Measurements from ENCODE around the gene TSHR. TPM values are rescaled to one million over a fixed set of nuclear protein-coding genes. Genes with fewer than 3 reads are reported as not detected.
"Not testable (repeated sequence)": the region's sequence is repeated elsewhere in the genome, so short reads cannot be mapped to it uniquely, and the experiment has no call there.

The TSHR gene
- total RNA-seq, 1 donor from 2014 or later = not detected

DNA sequence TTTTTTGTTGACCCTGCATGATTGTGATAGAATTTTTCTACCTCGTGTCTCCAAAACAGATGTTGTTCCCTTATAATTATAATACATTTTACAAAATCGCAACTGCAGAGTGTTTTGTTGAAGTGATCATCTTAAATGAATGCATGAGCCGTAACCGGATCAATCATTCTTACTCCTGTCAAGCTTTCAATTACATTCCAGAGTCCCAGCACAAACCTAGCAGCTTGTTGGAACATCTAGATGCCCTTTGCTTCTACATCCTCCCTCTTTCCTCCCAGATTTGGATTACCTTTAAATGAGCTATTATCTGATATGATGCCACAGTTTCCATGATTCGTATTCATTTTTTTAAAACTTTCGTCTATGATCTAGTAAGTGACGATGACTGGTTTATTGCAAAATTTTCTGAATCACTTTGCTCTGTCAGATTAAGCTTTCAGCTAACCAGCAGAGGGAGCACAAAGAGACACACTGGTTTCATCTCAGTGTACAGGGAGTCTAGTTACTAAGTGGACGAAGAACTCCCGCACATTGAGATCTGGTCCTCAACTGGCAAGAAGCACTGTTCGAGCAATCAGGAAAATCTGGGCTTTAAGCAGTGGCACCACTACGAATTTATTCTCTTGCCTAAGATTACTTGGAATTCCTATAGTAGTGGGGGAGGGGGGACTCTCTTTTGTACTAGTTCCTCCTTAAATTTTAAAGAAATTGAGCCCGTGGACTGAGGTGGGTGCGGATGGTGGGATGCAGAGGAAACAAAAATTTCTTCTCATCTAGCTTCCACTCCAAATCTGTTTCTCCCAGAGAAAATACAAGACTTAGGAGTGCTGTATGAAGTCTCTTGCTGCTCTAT is 40.9 kb downstream of the TSHR start:
- peak; percentile 54 for DNase-seq (ENCODE audit: low spot score)

DNA sequence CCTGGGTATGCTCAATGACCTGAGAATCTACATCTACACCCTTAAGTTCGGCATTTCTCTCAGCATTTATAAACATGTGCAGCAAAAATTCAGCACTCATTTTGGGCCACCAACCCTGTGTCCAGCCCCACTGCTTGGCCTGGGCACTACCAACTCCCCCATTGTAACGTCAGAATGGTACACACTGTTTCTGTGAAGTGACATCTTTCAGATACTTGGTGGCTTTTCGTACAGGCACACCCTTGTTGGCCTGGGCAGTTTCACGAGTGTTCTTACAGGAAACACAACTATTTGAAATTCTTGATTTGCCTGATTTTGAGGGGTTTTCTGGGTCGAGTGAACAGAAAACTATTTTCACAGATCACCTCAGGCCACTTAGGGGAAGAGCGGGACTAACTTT is 46.0 kb downstream of the TSHR start:
- no peak for DNase-seq (ENCODE audit: low spot score)

DNA sequence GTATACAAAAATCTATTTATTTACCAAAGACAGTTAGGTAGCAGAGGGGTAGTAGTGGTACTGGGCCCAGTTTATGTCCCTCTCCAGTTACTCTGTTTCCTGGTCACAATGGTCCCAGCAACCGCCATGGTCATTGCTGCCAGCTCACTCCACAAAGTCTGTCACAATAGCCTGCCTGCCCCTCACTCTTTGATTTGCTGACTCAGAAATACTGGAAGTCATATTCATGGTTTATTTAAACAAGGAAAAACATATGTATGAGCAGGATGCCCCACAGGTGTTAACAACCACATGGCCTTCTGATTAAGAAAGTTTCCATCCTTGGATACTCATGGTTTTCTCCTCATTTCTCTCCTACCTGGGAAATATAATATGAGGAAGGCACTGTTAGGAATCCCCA is 49.2 kb downstream of the TSHR start:
- DNase-seq (ENCODE audit: low spot score) = no peak

DNA sequence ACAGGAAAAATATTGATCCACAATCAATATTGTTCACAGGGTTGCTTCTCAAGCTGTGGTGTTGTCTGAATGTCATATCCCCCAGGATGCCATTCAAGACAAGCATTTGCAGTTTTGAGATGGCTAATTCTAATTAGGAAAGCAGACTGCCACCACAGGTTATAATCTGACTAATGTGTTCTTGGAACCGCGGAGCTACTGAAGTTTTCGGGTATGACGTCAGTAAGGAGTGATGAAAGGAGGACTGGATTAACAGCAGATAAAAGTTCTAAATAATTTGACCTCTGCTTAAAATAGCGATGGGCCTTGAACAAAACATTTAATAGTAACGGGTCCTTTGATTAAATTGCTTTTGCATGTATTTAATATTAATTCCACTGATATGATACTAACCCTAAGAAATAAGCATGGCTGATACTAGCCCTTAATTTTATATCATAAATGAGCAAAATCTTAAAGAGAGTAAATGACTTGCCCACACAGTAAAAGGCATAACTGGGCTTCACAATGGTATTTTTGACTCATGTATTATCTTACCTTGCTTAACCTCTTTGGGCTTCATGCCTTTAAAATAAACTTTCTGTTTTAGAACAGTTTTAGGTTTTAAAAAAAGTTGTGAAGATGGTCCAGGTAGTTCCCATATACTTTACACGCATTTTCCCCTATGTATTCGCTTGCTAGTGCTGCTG is 50.3 kb downstream of the TSHR start:
- no peak for DNase-seq (ENCODE audit: low spot score)

DNA sequence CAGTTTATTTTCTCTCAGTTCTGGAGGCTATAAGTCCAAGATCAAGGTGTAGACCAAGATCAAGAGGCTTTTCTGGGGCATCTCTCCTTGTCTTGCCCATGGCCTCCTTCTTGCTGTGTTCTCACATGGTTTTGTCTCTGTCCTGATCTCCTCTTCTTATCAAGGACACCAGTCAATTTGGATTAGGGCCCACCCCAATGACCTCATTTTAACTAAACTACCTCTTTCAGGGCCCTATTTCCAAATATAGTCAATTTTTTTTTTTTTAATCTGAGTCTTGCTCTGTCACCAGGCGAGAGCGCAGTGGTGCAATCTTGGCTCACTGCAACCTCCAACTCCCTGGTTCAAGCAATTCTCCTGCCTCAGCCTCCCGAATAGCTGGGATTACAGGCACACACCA is 50.8 kb downstream of the TSHR start:
- DNase-seq (ENCODE audit: low spot score) = no peak

DNA sequence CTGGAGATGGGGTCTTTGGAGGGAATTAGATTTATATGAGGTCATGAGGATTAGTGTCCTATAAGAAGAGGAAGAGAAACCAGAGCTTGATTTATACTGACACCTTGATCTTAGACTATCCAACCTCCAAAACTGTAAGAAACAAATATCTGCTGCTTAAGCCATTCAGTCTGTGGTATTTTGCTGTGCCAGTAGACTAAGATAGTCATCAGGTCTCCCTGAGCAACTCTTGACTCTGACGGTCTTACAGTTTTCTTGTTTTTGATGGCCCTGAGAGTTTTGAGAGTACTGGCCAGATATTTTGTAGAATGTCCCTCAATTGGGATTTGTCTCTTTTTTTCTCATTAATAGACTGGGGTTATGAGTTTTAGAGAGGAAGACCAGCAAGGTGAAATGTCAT is 51.7 kb downstream of the TSHR start:
- no peak for DNase-seq (ENCODE audit: low spot score)

DNA sequence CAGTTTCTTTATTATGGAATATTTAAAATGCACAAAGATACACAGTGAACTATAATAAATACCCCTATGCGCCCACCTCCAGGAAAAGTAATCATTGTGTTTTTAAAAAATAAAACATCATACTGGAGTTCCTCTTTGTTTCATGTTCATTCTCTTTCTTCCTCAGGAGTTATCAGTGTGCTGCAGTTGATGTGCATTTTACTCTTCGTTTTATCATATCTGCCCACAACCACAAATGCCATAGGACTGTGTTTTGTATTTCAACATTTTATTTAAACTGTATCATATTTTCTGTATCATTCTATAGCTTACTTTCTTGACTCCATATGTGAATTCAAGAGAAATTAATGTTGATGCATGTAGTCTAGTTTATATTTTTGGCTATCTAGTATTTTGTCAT is 53.9 kb downstream of the TSHR start:
- no peak for DNase-seq (ENCODE audit: low spot score)

DNA sequence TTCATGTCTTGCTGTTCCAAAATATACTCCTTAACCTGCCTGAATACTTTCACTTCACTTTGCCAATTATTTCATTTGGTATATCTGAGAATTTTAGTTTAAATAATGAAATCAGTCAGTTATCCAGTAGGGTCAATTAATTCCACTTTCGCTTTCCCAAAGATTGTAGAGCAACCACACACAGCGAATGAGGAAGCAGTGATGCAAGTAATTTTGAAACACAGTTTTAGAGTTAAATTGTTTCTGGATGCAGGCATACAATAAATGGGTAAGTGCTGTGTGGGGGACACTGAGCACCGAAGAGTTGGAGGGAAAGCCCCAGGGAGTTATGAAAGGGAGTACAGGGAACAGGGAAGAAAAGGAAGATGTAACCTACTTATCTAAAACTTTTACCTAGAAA is 62.8 kb downstream of the TSHR start:
- no peak for DNase-seq (ENCODE audit: low spot score)

DNA sequence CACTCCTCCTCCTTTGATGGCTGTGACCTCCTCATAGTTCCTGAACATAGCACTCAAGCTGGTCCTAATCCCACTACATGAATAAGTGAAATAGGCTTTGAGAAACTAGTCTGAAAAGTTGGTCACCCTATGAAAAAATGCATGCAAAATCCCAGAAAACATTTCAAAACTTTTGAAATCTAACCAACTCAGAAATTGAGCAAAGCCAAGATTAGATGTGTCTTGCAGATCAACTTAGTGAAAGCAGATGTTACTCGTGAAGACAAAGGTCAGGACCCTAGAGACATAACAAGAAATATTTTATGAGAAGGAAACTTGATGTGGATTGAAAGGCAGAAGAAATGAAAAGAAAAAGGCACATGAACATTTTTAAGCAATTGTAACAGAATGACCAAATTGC is 63.3 kb downstream of the TSHR start:
- DNase-seq (ENCODE audit: low spot score) = no peak

DNA sequence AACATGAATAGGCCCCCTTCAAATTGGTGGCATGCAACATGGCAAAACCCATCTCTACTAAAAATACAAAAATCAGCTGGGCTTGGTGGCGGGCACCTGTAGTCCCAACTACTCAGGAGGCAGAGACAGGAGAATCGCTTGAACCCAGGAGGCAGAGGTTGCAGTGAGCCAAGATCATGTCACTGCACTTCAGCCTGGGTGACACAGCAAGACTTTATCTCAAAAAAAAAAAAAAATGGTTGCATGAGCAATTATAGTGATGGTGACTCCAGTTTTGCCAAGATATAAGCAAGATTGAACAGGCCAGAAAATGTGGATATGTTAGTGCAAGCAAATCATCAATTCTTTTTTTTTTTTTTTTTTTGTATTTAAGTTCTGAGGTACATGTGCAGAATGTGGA is 63.7 kb downstream of the TSHR start:
- DNase-seq (ENCODE audit: low spot score) = not testable (repeated sequence)

DNA sequence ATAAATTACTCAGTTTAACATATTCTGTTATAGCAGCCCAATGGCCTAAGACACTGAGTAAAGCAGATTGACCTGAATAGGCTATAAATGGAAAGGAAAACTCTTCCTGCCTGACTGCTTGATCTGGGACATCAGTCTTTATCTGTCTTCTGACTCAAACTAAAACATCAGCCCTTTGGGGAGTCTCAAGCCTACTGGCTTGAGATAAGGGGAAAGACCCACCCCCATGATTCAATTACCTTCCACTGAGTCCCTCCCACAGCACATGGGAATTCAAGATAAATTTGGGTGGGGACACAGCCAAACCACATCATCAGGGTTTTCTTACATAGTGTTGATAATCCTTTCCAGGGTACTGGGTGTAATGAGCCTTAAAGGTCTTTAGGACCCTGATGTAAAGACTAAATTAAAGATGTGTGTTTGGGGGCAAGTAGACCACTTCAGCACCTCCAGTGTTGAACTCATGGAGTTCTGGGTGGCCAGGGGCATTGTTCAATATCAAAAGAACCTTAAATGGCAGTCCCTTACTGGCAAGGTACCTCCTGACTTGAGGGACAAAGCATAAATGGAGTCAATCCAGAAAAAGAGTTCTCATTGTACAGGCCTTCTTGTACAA is 67.8 kb downstream of the TSHR start:
- DNase-seq (ENCODE audit: low spot score) = no peak

DNA sequence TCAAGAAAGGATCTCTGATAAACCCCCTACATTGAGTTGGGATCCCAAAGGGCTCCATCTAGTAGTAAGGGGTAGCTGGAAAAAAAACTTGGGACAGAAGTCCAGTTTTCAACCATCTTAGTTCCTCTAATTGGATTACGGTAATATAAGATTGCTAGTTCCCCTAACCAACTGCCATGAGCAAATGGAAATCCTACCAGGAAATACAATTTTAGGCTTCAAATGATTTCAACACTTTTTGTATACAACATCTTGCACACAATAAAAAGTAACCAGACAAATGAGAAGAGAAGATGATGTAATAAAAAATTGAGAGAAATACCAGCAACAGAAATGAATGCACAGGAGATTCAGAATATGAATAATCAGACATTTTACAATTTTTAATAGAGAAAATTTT is 73.0 kb downstream of the TSHR start:
- no peak for DNase-seq (ENCODE audit: low spot score)

DNA sequence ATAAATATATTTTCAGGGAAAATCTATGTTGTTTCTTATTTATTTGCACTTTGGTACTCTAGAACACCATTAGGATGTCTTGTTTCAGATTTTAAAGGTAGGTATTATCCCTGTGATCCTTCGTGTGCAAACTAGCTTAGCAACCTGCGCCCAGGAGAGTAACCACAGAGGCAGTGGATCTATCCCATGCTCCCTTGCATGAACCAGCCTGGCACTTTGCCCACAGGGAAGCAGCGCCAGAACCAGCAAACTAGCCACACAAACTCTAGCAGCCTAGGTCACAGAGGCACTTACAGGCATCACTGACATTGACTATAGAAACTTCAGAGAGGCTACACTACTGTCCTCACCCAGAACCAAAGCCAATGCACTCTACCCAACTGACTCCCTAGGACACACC is 76.1 kb downstream of the TSHR start:
- no peak for DNase-seq (ENCODE audit: low spot score)

DNA sequence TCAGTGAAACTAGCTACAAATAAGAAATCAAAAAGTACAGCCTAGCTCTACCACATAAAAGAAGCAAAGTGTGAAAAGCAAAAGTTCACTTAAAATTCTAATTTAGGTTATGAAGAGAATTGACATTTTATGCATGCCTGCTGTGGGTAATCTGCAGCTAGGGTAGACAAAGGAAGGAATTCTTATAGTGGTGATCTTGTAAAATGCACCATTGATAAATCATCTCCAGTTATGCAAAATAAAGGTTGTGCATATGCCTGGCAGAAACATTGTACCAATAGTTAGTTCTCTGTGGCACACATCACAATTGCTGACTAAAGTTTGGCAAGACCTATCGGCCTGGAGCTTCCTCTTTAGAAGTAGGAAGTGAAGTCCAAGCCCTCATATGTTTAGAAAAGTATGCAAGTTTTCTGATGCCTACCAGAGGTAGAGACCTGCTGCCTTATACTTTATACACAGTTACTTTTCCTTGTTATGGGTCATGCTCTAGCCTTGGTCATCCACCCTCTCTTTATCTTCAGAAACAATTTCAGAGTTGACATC is 78.3 kb downstream of the TSHR start:
- no peak for DNase-seq (ENCODE audit: low spot score)

DNA sequence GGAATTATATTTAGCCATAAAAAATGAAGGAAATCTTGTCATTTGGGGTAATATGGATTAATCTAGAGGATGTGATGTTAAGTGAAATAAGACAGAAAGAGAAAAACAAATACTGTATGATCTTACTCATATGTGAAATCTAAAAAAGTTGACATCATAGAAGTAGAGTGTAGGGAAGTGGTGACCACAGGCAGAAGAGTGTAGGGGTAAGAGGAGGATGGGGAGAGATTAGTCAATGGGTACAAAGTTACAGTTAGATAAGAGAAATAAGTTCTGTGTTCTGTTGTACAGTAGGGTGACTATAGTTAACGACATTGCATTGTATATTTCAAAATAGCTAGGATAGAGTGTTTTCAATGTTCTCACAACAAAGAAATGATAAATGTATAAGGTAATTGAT is 87.0 kb downstream of the TSHR start:
- no peak for DNase-seq (ENCODE audit: low spot score)

DNA sequence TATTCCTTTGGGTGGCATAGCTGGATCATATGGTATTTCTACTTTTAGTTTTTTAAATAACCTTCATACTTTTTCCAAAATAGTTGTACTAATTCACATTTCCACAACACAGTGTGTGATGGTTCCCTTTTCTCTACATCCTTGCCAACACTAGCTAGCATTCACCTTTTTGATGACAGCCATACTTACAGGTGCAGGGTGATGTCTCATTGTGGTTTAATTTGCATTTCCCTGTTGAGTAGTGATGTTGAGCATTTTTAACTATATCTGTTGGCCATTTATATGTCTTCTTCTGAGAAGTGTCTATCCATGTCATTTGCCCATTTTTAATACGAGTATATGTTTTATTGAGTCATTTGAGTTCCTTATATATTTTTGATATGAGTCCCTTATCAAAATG is 96.1 kb downstream of the TSHR start:
- no peak for DNase-seq (ENCODE audit: low spot score)

DNA sequence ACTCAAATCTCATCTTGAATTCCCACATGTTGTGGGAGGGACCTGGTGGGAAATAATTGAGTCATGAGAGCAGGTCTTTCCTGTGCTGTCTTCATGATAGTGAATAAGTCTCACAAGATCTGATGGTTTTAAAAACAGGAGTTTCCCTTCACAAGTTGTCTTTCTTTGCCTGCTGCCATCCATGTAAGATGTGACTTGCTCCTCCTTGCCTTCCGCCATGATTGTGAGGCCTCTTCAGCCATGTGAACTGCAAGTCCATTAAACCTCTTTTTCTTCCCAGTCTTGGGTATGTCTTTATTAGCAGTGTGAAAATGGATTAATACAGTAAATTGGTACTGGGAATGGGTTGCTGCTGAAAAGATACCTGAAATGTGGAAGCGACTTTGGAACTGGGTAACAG is 98.6 kb downstream of the TSHR start:
- DNase-seq (ENCODE audit: low spot score) = not testable (repeated sequence)

DNA sequence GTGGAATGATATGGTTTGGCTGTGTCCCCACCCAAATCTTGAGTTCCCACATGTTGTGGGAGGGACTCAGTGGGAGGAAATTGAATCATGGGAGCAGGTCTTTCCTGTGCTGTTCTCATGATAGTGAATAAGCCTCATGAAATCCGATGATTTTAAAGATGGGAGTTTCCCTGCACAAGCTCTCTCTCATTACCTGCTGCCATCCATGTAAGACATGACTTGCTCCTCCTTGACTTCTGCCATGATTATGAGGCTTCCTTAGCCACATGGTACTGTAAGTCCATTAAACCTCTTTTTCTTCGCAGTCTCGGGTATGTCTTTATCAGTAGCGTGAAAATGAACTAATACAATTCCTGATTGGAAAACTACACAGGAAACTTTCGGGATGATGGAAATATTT is 100.5 kb downstream of the TSHR start:
- DNase-seq (ENCODE audit: low spot score) = no peak

DNA sequence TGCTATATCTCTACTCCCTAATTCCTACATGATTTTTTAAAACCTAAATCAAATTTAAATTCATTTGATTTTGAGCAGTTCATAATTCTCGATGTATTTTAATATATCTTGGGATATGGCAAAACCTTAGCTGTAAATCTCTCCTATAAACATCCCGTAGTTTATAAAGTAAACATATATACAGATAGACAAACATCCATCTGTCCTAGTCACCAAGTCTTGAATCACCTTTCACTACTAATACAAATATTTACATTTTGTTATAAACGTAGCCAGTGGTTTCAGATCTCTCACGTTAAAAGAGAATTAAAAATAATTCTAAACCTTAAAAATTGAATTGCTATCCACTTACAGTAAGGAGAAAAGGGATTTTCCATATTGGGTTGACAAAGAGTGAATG is 107.0 kb downstream of the TSHR start:
- DNase-seq (ENCODE audit: low spot score) = no peak

DNA sequence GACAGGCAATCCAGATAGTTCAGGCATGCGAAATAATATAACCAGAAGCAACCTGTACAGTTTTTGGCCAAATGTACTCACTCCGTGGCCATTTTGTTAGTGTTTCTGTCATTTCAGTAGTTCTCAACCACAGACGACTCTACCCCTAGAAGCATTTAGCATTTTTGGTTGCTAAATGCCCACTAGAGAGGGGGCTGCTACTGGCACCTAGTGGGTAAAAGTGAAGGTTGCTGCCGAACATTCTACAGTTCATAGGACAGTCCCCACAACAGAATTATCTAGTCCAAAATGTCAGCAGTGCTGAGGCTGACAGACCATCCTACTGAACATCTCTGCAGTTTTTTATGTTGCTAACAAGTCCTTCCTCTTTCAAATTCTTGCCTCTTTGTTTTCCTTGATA is 107.4 kb downstream of the TSHR start:
- DNase-seq (ENCODE audit: low spot score) = no peak

DNA sequence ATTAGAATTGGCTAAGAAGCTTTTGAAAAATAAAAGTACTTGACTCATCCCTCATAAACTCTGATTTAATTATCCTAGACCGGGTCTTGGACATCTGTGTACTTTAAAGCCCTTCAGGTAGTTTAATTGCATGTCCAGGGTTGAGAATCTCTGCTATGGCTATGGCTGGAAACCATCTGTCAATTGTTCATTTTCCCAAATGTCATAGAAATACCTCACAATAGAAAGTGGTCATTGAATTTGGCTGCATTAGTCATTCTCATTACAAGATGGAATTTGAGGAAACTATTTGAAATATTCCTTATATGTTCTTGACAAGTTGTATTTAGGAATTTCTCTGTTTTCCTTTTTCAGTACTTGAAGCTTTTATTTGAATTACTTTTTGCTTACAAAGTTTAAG is 111.3 kb downstream of the TSHR start:
- DNase-seq (ENCODE audit: low spot score) = no peak

DNA sequence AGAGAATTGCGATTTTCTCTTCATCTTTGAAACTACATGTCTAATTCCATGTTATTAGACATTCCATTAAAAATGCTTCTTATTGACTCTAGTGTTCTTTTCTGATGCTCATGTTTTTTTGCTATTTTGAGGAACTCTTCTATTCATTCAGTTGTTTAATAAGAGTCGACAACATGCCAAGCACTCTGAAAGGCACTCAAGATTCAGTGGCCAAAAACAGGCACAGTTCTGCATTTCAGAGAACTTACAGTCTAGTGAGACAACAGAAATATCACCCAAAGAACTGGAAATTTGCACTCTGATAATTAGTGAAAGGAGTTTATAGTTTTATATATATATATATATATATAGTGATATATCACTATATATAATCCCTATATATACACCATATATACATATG is 111.7 kb downstream of the TSHR start:
- no peak for DNase-seq (ENCODE audit: low spot score)
